Measurements from ENCODE around the gene PON3.

GRCh38 chr7:95433952-95434556 lies 37.9 kb upstream of the PON3 start:
- TF ChIP-seq, protein P1, sequence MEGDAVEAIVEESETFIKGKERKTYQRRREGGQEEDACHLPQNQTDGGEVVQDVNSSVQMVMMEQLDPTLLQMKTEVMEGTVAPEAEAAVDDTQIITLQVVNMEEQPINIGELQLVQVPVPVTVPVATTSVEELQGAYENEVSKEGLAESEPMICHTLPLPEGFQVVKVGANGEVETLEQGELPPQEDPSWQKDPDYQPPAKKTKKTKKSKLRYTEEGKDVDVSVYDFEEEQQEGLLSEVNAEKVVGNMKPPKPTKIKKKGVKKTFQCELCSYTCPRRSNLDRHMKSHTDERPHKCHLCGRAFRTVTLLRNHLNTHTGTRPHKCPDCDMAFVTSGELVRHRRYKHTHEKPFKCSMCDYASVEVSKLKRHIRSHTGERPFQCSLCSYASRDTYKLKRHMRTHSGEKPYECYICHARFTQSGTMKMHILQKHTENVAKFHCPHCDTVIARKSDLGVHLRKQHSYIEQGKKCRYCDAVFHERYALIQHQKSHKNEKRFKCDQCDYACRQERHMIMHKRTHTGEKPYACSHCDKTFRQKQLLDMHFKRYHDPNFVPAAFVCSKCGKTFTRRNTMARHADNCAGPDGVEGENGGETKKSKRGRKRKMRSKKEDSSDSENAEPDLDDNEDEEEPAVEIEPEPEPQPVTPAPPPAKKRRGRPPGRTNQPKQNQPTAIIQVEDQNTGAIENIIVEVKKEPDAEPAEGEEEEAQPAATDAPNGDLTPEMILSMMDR (IDR thresholded peaks at IDR 0.05) = no peak
- TF ChIP-seq EZH2phosphoT487 (IDR thresholded peaks at IDR 0.05) = no peak

Measured in neural progenitor cell (in vitro differentiated cells).